Testis (tissue), 5 donors: Measurements from ENCODE around the gene KRTAP23-1. TPM values are rescaled to one million over a fixed set of nuclear protein-coding genes. Genes with fewer than 3 reads are reported as not detected.

ENCODE experiments used
- DNase-seq: peaks from one replicate; pipeline ENCODE4 v3.0.0-alpha.2; 2019
- H3K27ac ChIP-seq, 2 donors: fragments of 200-600 bp; sonication (generic); one replicate each; pipeline ENCODE4 v1.5.1; 2019
- H3K27me3 ChIP-seq: fragments of 200-600 bp; sonication (generic); one replicate; pipeline ENCODE4 v1.5.1; 2019
- H3K36me3 ChIP-seq: fragments of 200-600 bp; sonication (generic); one replicate; pipeline ENCODE4 v1.5.1; 2017; ENCODE audit warnings: low read depth; ENCODE audit errors: missing control alignments
- H3K4me1 ChIP-seq: fragments of 200-600 bp; sonication (generic); one replicate; pipeline ENCODE4 v1.5.1; 2019
- H3K4me3 ChIP-seq, 2 donors: fragments of 200-600 bp; sonication (generic); one replicate each; pipeline ENCODE4 v1.5.1; 2017 to 2019
- H3K9me3 ChIP-seq: fragments of 200-600 bp; sonication (generic); one replicate; pipeline ENCODE4 v1.5.1; 2017
- POLR2A ChIP-seq: fragments of 450-650 bp; IDR thresholded peaks from one replicate; pipeline ENCODE4 v1.6.1; 2017; ENCODE audit warnings: antibody characterized with exemption, mild to moderate bottlenecking, moderate library complexity
- WGBS, 2 donors: methylation state at CpG; one replicate each; pipeline ENCODE4 v1.1.5; 2018; 5-methylcytosine and 5-hydroxymethylcytosine counted together
- intact Hi-C: fragments of 100-400 bp; cut with DNase I; formaldehyde crosslinking; loops from one replicate; pipeline ENCODE4 v1.15.1; 2023; ENCODE audit warnings: low total_unique reads
- long read RNA-seq, 2 donors: transcript quantifications; one replicate each; lab custom pipeline, GENCODE V29; 2026
- polyA plus RNA-seq: library from polyadenylated mRNA; stranded (reverse); fragments of 350-450 nt; fragmentation: Illumina TruSeq; extraction: RNeasy Lipid Tissue Mini Kit (QIAGEN cat#74804); gene quantifications from one replicate; pipeline ENCODE4 v1.2.3, GENCODE V29; 2014; ENCODE audit warnings: low read depth, low replicate concordance; ENCODE audit not compliant: insufficient read depth
- total RNA-seq, 2 donors: library from RNA; depleted of rRNA; stranded (reverse); fragments of >200 nt; gene quantifications; one replicate each; pipeline ENCODE4 v1.2.3, GENCODE V29; 2016
- TF ChIP-seq, protein P1 (sequence below), 3 experiments: fragments of 450-650 bp in 2 of 3; fragments of 200-600 bp in 1 of 3; sonication (generic) in 1 of 3; IDR thresholded peaks; one replicate each; pipeline ENCODE4 v1.5.1; 2016 to 2019; ENCODE audit warnings: antibody characterized with exemption in 3 of 3, mild to moderate bottlenecking in 2 of 3, moderate library complexity in 1 of 3

The KRTAP23-1 gene, protein sequence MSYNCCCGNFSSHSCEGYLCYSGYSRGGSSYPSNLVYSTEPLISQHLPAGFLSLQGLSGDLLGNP
- total RNA-seq (not detected), polyA plus RNA-seq (not detected)
- long read RNA-seq, donor 1, result 0 reads
- long read RNA-seq, donor 2, result 0 reads

DNA sequence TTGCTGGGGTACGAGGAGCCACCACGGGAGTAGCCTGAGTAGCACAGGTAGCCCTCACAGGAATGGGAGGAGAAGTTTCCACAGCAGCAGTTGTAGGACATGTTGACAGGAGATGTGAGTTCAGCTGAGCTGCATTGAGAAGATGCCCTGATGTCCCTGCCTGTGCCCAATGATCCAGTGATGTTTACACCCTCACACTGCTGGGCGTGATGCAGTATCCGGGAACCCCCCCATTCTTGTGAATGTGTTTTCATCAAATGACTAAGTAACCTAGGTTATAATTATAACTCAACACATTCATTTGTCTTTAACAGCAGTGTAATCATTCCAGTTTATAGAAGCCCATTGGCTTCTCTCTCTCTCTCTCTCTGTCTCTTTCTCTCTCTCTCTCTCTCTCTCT lies at the start of gene KRTAP23-1:
Gene KRTAP23-1 (minus strand): TSS at position 101 of the 400 bp plus-strand sequence. CDS start 0 bp downstream, at position 101.
- intact Hi-C loops, result no loop called here
- no peaks in the 10 kb centered on the region for H3K36me3 ChIP-seq
- whole genome bisulfite sequencing, 2 donors, result 86 to 93% methylated on average over 2 to 4 of the region's 4 CpGs
- H3K4me1 ChIP-seq, result no peaks in the 10 kb centered on the region
- H3K27me3 ChIP-seq, result no peaks in the 10 kb centered on the region
- no peaks in the 10 kb centered on the region for H3K9me3 ChIP-seq
- H3K27ac ChIP-seq, result no peak within 1 kb of the TSS
- DNase-seq, result no peak
- no peak within 1 kb of the TSS for H3K4me3 ChIP-seq
- no peak for TF ChIP-seq POLR2A
- TF ChIP-seq, protein P1, sequence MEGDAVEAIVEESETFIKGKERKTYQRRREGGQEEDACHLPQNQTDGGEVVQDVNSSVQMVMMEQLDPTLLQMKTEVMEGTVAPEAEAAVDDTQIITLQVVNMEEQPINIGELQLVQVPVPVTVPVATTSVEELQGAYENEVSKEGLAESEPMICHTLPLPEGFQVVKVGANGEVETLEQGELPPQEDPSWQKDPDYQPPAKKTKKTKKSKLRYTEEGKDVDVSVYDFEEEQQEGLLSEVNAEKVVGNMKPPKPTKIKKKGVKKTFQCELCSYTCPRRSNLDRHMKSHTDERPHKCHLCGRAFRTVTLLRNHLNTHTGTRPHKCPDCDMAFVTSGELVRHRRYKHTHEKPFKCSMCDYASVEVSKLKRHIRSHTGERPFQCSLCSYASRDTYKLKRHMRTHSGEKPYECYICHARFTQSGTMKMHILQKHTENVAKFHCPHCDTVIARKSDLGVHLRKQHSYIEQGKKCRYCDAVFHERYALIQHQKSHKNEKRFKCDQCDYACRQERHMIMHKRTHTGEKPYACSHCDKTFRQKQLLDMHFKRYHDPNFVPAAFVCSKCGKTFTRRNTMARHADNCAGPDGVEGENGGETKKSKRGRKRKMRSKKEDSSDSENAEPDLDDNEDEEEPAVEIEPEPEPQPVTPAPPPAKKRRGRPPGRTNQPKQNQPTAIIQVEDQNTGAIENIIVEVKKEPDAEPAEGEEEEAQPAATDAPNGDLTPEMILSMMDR (IDR thresholded peaks at IDR 0.05), result no peak

DNA sequence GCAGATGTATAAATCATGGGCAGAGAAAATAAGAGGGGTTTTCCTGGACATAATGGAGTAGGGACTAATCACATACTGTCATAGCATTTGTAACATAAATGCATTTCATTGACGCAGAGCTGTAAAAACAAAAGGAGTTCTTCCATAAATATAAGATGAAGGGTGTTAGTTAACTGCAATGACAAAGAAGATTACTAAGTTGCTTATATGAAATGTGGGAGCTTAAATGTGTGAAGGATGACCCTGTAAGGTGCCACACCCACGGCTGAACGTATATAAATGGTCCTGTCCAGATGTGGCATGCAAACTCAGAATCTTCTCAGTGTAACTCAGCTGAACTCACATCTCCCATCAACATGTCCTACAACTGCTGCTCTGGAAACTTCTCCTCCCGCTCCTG lies 47.3 kb upstream of the KRTAP23-1 start, which contains the start of gene KRTAP13-1:
Gene KRTAP13-1 (plus strand): TSS at position 301 of the 400 bp plus-strand sequence. CDS start 56 bp downstream, at position 357.
- intact Hi-C loops, result no loop called here
- H3K4me3 ChIP-seq, result no peak within 1 kb of the TSS

DNA sequence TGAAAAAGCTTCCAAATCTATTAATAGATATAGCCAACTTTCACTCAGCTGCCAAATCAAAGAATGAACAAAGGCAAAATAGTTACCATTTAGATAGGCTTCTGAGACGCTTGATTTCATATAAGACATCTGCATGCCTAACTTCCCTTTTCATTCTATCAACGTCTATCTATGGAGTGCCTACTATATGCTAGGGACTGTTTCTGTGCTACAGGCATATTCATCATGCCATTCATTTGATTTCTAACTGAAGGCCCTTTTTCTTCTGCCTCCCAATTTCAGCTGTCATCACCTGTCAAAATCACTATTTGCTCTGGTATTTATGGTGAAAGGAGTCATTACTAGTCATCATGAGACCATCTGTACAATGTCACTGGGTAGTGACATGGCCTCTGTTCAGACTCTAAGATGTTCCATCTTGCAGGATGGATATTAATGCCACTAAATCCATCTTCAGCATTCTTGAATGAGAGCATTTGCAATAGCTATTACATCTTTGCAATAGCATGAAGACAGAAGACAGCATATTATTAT lies 43.2 kb upstream of the KRTAP23-1 start:
- H3K27ac ChIP-seq, result no peak overlapping the region
- H3K27me3 ChIP-seq, result no peaks in the 10 kb centered on the region
- no peak overlapping the region for H3K4me3 ChIP-seq
- H3K9me3 ChIP-seq, result no peaks in the 10 kb centered on the region
- intact Hi-C loops, result no loop called here
- H3K4me1 ChIP-seq, result no peaks in the 10 kb centered on the region
- TF ChIP-seq, protein P1 (IDR thresholded peaks at IDR 0.05), result no peak
- TF ChIP-seq POLR2A, result no peak
- 61 to 77% methylated on average over 2 of the region's 2 CpGs for WGBS, 2 donors
- H3K36me3 ChIP-seq, result no peaks in the 10 kb centered on the region
- DNase-seq, result no peak

More for the DNA sequence above, 47.3 kb upstream of the KRTAP23-1 start, which contains the start of gene KRTAP13-1:
- H3K9me3 ChIP-seq, result no peaks in the 10 kb centered on the region
- H3K36me3 ChIP-seq, result no peaks in the 10 kb centered on the region
- 67 to 71% methylated on average over 4 of the region's 4 CpGs for WGBS, 2 donors
- no peak for TF ChIP-seq POLR2A
- TF ChIP-seq, protein P1 (IDR thresholded peaks at IDR 0.05), result no peak
- no peaks in the 10 kb centered on the region for H3K27me3 ChIP-seq
- H3K27ac ChIP-seq, result no peak within 1 kb of the TSS
- DNase-seq, result no peak
- H3K4me1 ChIP-seq, result no peaks in the 10 kb centered on the region

DNA sequence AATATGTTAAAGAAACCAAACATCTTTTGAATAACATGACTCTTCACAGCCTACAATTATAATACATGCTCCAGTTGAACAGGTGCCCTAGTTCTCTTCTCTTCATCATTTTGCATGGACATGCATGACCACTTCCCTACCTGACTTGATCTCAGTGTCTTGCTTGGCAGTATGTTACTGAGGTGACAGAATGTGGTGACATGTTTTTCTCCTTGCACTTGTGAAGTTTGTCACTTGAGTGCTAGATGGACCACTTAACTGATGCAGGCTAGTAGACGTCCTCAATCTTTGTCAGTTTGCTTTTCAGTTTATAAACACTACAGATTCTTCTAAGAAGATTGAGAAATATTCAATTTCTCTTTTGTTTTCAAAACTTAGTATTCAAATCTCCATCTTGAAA lies 33.8 kb upstream of the KRTAP23-1 start:
- H3K27ac ChIP-seq, result no peak overlapping the region
- no peaks in the 10 kb centered on the region for H3K36me3 ChIP-seq
- no peak for TF ChIP-seq POLR2A
- TF ChIP-seq, protein P1 (IDR thresholded peaks at IDR 0.05), result no peak
- WGBS, 2 donors, result 58 to 63% methylated on average over 1 of the region's 1 CpG
- H3K4me3 ChIP-seq, result no peak overlapping the region
- intact Hi-C loops, result no loop called here
- no peaks in the 10 kb centered on the region for H3K4me1 ChIP-seq
- no peaks in the 10 kb centered on the region for H3K9me3 ChIP-seq
- H3K27me3 ChIP-seq, result no peaks in the 10 kb centered on the region
- no peak for DNase-seq
